HG03175 (cell line): ENCODE data around the gene SRSF5.
A peak's percentile ranks its signal among the peaks of the same experiment; 100 is the strongest.
"Not testable (repeated sequence)": the region's sequence is repeated elsewhere in the genome, so short reads cannot be mapped to it uniquely, and the experiment has no call there.

Experiments used
- ATAC-seq: cut with Tn5 transposase; IDR thresholded peaks from one replicate; pipeline ENCODE4 v1.9.1; 2021; ENCODE audit warnings: mild to moderate bottlenecking, moderate library complexity; ENCODE audit not compliant: unreplicated experiment

The SRSF5 gene

DNA sequence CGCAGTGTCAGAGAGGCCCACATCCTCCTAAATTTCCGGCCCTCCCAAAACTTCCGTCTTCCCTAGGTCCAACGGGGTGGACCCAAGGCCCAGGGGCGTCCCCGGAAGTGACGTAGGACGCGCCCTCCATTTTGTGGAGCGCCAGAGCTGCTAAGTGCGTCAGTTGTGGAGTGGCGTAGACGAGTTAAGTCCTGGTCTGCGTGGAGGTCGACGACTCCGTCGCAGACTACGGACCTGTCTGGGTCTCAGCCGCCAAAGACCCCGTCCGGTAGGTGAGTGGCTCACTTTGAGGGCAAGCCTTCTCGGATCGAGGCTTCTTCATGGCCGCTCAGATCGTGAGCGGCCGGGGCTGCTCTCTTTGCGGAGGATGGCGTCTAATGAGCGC is at the start of gene SRSF5:
Gene SRSF5, plus strand, starts transcription at position 159 of the 385 bp plus-strand sequence. CDS start 1,015 bp downstream, outside the sequence.
- ATAC-seq, result peak; percentile 86

DNA sequence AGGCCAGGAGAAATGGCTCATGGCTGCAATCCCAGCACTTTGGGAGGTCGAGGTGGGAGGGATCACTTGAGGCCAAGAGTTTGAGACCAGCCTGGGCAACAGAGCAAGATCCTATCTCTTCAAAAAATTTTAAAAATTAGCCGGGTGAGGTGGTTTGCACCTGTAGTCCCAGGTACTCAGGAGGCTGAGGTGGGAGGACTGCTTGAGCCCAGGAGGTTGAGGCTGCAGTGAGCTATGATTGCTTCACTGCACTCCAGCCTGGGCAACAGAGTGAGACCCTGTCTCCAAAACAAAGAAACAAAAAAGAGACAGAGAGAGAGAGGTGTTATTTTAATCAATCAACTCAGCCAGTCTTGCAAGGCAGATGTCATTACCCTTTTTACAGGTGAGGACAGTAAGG is 48.3 kb upstream of the SRSF5 start:
- not testable (repeated sequence) for ATAC-seq

DNA sequence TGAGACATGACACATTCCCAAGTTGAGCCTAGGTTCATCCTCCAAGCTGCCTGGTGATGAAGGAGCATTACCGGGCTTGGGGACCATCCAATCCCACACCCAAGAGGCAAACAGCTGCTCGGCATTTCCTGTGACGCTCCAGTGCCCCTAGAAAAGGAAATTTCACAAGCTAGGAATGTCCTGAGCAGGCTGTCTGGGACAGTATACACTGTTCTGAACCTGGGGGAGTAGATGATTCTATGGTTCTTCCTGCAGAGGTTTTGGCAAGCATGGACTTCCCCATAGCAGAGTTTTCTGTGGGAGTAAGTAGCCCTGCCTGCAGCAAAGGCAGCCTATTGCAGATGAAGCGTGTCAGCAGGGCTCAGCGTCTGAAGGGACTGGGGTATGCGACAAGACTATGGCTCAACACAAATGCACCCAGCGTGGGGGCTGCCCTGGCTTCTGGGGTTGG is 47.4 kb upstream of the SRSF5 start:
- ATAC-seq, result no peak

DNA sequence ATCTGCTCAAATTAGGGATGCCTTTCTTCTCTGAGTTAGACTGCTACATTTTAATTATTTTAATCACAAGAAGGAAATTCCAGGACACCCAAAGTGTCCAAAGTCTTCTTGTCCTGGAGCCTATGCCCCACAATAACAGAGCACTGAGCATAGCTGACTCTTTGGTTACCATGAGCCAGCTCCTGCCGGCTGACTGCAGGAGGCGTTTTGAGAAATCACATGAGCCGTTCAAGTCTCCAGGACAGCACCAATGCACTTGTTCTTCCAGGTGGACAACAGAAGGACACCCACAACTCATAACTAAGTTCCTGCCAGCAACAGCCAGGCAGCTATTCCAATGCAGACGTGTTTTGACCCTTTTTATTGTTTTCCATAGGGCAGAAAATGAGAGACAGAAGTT is 46.0 kb upstream of the SRSF5 start:
- ATAC-seq, result no peak

DNA sequence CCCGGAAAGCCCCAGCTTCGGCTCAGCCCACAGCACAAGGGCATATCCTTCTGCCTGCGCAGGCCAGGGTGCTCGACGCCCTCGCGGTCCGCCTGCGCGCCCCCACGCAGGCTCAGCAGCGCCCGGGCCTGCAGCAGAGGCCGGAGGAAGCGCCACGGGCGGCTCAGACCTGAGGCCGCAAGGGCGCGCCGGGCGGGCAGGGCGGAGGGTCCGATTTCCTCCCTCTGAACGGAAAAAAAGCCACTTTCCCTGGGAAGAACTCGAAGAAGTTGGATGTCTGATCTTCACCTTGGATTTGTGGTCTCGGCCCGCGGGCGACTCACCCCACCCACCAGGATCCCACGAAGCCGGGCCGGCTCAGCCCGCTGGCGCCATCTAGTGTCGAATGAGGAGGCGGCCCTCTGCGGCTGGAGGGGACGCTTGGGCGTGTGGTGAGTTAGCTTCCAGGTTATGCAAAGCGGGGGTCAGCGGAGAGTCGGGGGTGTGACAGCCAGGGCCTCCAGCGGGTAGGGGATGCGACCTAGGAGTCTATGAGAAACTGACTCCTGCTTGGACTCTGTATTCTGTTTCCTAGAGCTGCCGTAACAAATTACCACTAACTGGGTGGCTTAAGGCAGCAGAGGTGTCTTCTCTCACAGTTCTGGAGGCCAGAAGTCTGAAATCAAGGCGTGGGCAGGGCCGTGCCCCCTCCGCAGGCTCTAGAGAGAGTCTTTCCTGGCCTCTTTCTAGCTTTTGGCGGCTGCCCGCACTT is 40.0 kb upstream of the SRSF5 start:
- peak; percentile 83 for ATAC-seq

DNA sequence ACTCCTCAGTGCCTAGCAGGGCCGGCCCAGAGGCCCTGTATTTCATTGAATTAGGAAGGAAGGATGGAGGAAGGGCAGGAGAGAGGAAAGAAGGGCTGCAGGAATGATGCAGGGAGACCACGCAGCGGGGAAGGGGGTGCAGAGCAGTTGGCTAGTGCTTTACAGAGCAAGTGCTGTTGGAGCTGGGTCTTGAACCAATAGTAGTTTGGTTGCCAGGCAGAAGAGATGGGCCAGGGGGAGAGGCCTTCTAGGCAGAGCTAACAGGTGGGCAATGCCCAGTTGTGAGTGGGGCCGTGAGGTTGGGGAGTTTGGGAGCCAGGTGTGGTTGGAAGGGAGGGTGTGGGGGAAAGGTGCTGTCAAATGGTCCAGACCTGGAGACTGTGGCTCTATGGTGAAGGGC is 39.1 kb upstream of the SRSF5 start:
- no peak for ATAC-seq

DNA sequence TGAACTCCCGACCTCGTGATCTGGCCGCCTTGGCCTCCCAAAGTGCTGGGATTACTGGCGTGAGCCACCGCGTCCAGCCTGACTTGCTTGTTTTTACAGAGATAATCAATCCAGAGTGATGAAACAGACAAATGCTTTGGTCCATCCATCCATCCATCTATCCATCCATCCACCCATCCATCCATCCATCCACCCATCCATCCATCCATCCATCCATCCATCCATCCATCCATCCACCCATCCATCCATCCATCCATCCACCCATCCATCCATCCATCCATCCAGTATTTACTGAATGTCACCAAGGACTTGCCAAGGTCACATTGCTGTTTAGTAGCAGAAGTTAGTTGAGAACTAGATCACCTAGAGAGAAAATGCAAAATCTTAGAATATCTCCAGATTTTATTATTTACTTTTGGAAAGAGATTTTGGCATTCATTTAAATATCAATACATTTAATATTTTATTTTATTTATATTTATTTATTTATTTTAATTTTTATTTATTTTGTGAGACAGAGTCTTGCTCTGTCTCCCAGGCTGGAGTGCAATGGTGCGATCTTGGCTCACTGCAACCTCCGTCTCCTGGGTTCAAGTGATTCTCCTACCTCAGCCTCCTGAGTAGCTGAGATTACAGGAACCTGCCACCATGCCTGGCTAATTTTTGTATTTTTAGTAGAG is 34.9 kb upstream of the SRSF5 start:
- not testable (repeated sequence) for ATAC-seq

DNA sequence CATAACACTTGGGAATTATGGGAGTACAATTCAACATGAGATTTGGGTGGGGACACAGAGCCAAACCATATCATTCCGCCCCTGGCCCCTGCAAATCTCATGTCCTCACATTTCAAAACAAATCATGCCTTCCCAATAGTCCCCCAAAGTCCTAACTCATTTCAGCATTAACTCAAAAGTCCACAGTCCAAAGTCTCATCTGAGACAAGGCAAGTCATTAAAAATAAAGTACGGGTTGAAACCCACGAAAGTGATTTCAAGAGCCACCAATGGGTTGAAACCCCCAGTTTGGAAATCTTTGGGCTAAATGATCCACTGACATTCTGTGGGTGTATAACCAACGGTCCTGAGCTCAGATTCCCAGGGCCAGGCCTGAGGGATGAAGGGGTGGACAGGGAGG is 30.5 kb upstream of the SRSF5 start:
- ATAC-seq, result not testable (repeated sequence)

DNA sequence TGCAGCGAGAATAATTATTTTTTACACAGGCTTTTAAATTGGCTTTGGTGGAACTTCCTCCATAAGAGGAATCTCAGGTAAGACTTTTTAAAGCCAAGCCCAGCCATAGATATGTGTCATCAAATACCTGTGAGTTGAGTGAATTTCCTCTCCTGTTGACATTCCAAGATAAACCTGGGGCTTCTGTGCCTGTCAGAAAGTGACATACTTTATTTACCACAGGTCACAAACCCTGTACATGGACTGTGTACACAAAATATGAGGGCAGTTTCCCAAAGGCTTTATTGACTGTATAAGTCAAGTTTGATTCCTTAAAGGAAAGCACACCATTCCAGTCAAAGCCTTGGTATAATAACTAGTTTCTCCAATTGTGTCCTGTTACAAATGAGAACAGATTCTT is 25.9 kb upstream of the SRSF5 start:
- no peak for ATAC-seq

DNA sequence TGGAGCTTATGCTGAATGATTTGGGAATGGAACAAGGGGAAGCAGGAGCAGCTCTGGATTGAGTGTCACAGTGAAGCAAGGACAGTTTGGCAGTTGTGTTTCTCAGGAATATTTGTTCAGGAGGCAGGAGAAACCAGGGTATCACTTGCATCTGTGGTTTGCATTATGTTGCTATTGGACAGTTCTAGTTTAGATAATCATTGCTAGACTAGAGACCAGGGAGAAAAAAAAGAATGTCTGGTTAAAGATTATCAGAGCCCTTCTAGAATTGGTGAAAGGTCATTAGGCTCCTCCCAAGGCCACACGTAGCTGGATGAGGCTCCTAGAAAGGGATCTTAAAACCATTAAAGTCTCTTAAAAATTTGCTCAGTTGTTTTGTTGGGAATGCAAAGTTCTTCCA is 17.0 kb upstream of the SRSF5 start:
- peak; percentile 72 for ATAC-seq

DNA sequence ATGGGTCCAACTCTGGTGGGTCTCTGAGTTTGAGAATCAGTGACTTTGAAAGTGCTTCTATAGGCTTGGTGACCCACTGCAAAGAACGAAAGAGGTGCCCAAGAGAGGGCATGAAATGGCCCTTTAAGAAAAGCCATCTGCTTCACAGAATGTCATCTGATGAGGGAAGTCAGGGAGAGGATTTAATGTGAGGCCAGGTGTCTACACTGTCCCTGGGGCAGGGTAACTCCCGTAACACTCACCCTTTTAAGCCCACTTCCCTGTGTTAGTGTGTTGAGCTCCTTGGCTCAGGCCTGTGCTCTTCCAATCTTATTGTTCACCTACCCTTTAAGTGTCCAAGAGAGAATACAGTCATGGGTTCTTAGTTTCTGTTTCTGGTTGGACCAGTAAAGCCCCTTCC is 16.4 kb upstream of the SRSF5 start:
- no peak for ATAC-seq

DNA sequence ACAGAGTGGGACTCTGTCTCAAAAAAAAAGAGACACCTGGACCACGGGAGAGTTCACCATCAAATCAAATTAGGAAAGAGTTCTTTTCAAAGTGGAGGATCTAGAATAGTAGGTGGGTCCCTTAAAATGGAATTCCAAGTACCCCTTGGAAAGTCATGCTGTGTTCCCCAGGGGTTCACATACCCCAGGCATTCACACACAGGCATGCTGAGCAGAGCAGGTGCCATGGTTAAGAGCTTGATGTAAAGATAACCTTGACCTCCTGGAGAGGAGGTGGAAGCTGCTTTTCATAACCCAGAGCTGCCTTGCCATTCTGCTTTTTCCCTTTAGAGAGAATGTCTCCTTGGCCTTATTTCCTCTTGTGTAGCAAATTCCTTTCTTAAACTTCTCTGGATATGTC is 14.2 kb upstream of the SRSF5 start:
- ATAC-seq, result no peak

DNA sequence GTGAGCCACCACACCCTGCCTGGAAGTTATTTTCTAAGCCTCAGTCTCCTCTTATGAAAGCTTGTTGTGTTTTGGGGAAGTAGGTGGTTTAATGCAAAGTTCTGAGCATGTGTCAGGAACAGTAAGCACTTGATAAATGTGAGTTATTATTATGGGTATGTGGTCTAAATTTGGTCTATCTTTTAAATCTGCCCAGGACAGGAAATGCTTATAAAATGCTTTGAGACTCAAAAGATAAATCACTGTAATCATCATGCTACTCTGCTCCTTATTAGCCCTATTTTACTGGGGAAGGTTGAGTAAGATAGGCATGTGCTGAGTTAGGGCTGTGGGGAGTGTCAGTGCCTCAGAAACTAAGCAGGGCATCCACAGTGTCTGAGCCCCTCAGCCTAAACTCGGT is 13.1 kb upstream of the SRSF5 start:
- ATAC-seq, result no peak

DNA sequence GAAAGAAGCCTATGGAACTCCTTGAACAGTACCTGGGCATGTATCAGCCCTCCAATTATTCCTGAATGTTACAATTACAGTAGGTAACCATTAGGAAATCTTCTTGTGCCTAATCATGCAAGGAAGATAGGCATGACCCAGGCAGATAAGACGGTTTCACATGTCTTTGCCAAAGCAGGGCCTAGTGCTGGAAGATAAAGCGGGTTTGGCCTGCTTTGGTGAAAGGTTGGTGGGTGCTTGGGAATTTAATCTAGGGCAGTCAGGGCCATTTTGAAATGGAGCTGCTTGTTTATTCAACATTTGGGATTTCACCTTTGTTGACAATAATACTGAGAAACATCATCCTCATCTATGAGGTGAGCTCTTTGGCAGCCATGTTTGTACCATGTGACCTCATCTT is 12.5 kb upstream of the SRSF5 start:
- ATAC-seq, result no peak

DNA sequence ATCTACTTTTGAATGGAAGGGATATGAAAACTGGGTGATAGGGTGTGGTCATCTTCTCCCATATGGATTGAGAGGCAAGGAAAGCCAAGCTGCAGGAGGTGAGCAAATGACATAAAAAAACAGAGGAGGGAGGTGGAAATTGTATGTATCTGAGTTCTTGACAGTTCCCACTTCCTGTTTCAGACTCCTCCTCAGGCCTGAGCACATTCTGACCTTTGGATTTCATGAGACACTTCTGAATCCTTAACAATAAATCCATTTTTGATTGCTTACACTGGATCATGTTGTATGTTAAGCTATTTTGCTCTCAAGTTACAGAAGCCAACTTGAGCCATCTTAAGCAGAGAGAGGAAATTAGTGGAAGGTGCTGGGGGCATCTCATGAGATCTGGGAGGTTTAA is 11.6 kb upstream of the SRSF5 start:
- ATAC-seq, result no peak

DNA sequence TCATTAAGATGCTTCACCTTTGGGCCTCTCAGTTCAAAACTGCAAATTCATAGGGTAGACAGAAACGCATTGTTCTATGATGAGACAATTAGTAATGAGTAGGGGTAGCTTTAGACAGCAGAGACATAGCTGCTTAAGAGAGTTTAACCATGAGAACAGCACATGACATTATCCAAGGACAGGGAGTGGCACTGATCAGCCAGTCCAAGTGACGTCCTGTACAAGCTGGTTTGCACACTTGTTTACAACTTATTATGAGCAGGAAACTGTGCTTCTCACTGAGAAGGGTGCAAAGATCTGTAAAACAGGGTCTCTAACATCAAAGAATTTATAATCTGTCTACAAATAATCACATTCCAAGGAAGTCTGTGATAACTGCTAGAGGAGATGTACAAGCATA is 11.2 kb upstream of the SRSF5 start:
- ATAC-seq, result no peak

DNA sequence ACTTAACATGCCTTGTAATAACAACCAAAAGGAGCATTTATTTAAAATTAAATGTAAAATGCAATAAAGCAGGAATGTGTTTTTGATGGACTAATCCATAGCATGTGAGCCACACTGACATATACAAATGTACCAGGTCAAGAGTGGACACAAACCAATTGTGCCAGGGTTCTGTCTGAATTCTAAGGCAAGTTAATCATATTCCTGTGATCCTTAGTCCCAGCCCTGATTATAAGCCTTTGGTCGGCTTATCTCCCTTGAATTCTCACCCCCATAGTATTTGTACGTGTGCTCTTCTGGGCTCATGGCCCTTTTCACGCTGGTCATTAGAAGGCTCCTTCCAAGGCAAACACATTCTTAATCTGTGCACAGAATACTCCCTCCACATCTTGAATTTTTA is 10.6 kb upstream of the SRSF5 start:
- no peak for ATAC-seq

DNA sequence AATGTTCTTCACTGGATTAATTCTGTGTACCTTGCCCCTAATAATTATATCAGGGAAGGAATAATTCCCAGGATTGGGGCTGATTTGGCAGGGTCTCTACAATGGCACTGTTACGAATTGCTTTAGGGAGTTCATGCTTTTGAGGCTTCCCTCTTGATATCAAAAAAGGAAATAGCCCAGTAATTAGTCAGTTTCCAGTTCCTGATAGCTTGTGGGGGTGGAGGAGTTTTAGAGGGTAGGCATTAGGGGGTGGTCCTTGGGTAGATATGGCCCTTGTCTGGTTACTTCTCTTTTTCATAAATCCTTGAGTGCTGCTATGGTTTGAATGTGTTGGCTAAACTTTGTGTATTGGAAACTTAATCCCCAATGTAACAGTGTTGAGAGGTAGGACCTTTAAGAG is 6.1 kb upstream of the SRSF5 start:
- no peak for ATAC-seq

DNA sequence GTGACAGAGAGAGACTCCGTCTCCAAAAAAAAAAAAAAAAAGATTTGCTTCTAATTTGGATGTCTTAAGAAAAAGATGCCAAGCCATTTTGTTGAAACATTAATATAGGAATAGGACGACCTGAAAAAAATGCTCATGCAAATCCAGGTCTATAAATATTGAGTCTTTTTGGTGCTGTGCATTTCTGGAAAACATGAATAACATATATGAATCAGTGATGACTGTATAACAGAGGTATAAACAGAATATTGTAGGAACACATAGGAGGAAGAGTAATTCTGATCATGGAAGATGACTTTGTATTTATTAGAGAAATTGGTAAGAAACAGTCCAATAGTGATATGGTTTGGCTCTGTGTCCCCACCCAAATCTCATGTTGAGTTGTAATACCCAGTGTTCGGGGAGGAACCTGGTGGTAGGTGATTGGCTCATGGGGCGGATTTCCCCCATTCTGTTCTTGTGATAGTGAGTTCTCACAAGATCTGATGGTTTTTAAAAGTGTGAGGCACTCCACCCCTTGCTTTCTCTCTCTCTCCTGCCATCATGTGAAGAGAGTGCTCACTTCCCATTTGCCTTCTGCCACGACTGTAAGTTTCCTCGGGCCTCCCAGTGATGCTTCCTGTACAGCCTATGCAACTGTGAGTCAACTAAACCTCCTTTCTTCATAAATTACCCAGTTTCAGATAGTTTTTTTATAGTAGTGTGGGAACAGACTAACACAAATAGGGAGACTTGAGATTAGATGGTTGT is 3.0 kb upstream of the SRSF5 start:
- no peak for ATAC-seq

DNA sequence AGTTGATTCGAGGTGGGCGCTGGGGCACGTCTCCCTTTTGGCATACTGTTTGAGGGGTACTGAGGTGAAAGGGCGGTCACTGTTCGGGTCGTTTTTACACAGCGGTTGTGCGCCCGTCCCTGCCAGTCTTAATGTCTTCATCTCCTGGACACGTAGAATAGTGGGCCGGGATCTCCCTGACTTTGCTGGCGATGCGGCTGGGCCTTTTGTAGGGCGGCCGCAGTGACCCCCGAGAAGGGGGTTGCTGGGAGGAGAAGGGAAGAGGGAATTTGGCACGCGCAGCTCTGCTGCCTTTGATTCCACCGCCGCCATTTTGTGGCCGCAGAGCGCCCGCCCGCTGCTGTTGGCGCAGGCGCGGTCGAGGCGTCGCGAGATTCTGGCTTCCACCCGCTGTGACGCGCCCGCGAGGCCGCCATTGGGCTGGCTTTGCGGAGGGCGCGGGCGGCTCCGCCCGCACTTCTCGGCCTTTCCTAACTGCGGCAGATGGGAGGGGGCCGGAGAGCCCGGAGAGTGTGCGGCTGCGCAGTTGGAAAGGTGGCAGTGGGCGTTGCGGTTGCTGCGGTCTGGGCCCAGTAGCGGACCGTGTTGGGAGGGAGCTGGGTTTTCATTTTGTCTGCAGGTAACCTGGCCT is 542 bp downstream of the SRSF5 start:
- ATAC-seq, result peak; percentile 64

DNA sequence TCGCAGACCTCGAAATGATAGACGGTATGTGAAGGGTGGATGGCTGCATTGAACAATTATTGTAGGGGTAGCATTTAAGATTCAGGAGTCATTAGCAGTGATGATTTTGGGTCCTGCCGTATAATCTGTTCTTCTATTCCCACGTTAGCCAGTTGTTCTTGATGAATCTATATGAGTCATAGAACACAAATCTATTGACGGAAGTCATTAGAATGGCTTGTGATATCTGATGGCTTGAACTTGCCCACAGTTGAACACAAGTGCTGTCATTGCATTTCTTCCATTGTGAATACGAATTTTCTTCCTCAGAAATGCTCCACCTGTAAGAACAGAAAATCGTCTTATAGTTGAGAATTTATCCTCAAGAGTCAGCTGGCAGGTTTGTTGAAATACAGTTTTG is 1.9 kb downstream of the SRSF5 start:
- no peak for ATAC-seq
